Naive B cell (primary cell): ENCODE results near the gene KIRREL1. TPM values are rescaled to one million over a fixed set of nuclear protein-coding genes. Genes with fewer than 3 reads are reported as not detected.
A peak's percentile ranks its signal among the peaks of the same experiment; 100 is the strongest.

Experiments
- ATAC-seq, 2 donors: fragments of 150-1000 bp; cut with Tn5 transposase; 2 replicates each; pipeline ENCODE4 v1.10.0; 2021; ENCODE audit warnings: low read depth in 2 of 2, mild to moderate bottlenecking in 2 of 2, moderate library complexity in 2 of 2
- DNase-seq: peaks from one replicate; pipeline ENCODE4 v3.0.0; 2022
- H3K27ac Mint-ChIP-seq, 6 donors: one replicate each; pipeline ENCODE4 v1.8.0; 2020 to 2022; ENCODE audit warnings: mild to moderate bottlenecking in 6 of 6, mixed read lengths in 6 of 6, moderate library complexity in 5 of 6, inconsistent platforms in 2 of 6
- H3K27me3 Mint-ChIP-seq, 3 donors: one replicate each; pipeline ENCODE4 v1.8.0; 2021 to 2022; ENCODE audit warnings: mixed read lengths in 3 of 3, mild to moderate bottlenecking in 1 of 3
- H3K36me3 Mint-ChIP-seq, 2 donors: one replicate each; pipeline ENCODE4 v1.8.0; 2020 to 2022; ENCODE audit warnings: mixed read lengths in 2 of 2, inconsistent platforms in 1 of 2, mild to moderate bottlenecking in 1 of 2
- H3K4me1 Mint-ChIP-seq, 3 donors: one replicate each; pipeline ENCODE4 v1.8.0; 2020 to 2022; ENCODE audit warnings: mixed read lengths in 3 of 3, inconsistent platforms in 1 of 3, mild to moderate bottlenecking in 1 of 3, moderate library complexity in 1 of 3
- H3K4me3 Mint-ChIP-seq, 8 donors: one replicate each; pipeline ENCODE4 v1.8.0; 2020 to 2022; ENCODE audit warnings: mild to moderate bottlenecking in 8 of 8, mixed read lengths in 8 of 8, moderate library complexity in 8 of 8, inconsistent platforms in 2 of 8
- H3K9me3 Mint-ChIP-seq, 7 donors: one replicate each; pipeline ENCODE4 v1.8.0; 2020 to 2022; ENCODE audit warnings: mixed read lengths in 7 of 7, mild to moderate bottlenecking in 5 of 7, inconsistent platforms in 2 of 7, moderate library complexity in 1 of 7
- polyA plus RNA-seq, 6 donors: library from polyadenylated mRNA; unstranded; fragments of 300-500 nt; fragmentation: Illumina TruSeq; gene quantifications; one replicate each; pipeline ENCODE4 v1.2.3, GENCODE V29; 2021; ENCODE audit warnings: low read depth in 6 of 6

Gene KIRREL1
- polyA plus RNA-seq, 6 donors from 2014 or later = not detected

- DNase-seq (no peak), ATAC-seq (no peak)
- peaks cover 0 to 5% (median 0%) of the 10 kb centered on the region in 7 donors for H3K9me3 Mint-ChIP-seq
- peaks cover 20 to 30% (median 21%) of the 10 kb centered on the region in 3 donors for H3K27me3 Mint-ChIP-seq
- H3K4me3 Mint-ChIP-seq = peak overlapping the region in 1 of 8 donors; percentile 45
- peak overlapping the region in 2 of 6 donors; percentile 10 to 63 for H3K27ac Mint-ChIP-seq
- H3K36me3 Mint-ChIP-seq = no peaks in the 10 kb centered on the region
- peaks cover under 1 to 6% (median 4%) of the 10 kb centered on the region in 3 donors for H3K4me1 Mint-ChIP-seq
These were observed 31.4 kb upstream of the KIRREL1 start for GRCh38 chr1:157961805-157962762.

DNA sequence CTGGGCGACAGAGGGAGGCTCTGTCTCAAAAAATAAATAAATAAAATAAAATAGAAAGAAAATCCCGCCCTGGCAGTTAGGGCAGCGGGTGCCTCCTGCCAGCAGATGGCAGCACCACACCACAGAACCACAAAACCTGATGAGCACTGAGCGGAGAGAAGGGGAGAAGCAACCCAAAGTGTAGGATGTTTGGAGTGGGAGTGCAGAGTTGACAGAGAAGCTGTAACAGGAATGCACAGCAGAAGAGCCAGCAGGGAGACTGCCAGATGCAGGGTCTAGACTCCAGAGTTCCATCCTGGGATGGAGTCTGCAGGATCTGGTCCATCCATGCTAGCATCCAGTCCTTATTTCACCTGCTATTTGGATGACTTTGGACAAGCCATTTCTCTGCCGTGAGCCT, 29.7 kb upstream of the KIRREL1 start:
- Mint-ChIP-seq H3K4me1 (no peaks in the 10 kb centered on the region), H3K9me3 (peaks cover 0 to 8% (median 5%) of the 10 kb centered on the region in 7 donors), H3K36me3 (no peaks in the 10 kb centered on the region), H3K27ac (no peak overlapping the region), H3K4me3 (no peak overlapping the region), H3K27me3 (peaks cover 21 to 30% (median 27%) of the 10 kb centered on the region in 3 donors)
- peak; percentile 58 for DNase-seq
- ATAC-seq = peak; percentile 74 to 88

DNA sequence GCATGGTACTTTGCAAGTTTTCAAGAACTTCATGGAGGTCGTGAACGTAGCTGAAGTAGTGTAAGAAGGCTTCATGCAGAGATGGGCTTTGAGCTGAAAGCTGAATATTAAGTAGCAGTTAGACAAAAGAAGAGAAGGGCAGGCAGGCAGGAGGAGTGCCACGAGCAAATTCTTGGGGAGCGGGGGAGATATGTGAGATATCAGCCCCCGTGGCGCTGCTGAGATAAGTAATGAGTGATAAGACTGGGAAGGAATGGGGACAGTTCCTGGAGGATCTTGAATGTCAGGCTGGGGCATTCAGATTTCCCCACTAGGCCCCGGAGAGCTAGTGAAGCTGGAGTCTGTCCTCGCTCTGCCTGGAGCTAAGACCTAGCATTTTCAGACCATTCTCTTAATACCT, 27.9 kb upstream of the KIRREL1 start:
- DNase-seq = no peak
- no peak for ATAC-seq
- Mint-ChIP-seq H3K9me3 (peaks cover 0 to 10% (median 5%) of the 10 kb centered on the region in 7 donors), H3K27me3 (peaks cover 8 to 22% (median 18%) of the 10 kb centered on the region in 3 donors), H3K36me3 (no peaks in the 10 kb centered on the region), H3K27ac (no peak overlapping the region), H3K4me3 (no peak overlapping the region), H3K4me1 (no peaks in the 10 kb centered on the region)

DNA sequence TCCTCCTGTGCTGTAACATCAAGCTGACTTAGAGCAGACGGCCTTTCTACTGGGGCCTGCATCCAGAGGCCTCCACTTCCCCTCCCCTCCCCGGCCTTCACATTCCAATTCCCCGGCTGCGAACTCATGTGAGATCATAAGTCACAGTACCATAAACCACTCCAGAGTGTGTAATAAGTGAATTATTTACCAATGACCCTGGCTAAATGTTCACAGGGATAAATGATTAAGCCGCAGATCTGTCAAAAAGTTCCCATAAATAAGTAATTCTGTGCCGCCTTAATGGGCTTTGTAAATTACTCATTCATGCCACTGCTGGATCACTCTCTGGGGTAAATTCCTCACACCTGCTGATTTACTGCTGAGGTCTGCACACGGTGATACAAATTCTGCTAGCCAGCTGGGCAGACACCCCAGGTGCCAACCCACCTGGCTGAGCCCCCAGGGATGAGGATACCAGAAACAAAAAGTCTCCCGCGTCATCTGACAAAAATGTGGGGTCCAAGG, 27.4 kb upstream of the KIRREL1 start:
- H3K4me3 Mint-ChIP-seq = no peak overlapping the region
- H3K9me3 Mint-ChIP-seq = peaks cover 0 to 10% (median 5%) of the 10 kb centered on the region in 7 donors
- H3K27ac Mint-ChIP-seq = no peak overlapping the region
- H3K36me3 Mint-ChIP-seq = no peaks in the 10 kb centered on the region
- H3K27me3 Mint-ChIP-seq = peaks cover 5 to 17% (median 14%) of the 10 kb centered on the region in 3 donors
- ATAC-seq = no peak
- no peaks in the 10 kb centered on the region for H3K4me1 Mint-ChIP-seq
- no peak for DNase-seq

- peaks cover 3 to 16% (median 6%) of the 10 kb centered on the region in 3 donors for H3K27me3 Mint-ChIP-seq
- H3K9me3 Mint-ChIP-seq = peaks cover 0 to 12% (median 10%) of the 10 kb centered on the region in 7 donors
- no peak for DNase-seq
- peaks cover 0 to 4% (median 4%) of the 10 kb centered on the region in 3 donors for H3K4me1 Mint-ChIP-seq
- H3K4me3 Mint-ChIP-seq = no peak overlapping the region
- ATAC-seq = no peak
- no peak overlapping the region for H3K27ac Mint-ChIP-seq
- H3K36me3 Mint-ChIP-seq = peaks cover 4 to 6% of the 10 kb centered on the region in 2 donors
These were observed 26.2 kb upstream of the KIRREL1 start for GRCh38 chr1:157967205-157967604.

DNA sequence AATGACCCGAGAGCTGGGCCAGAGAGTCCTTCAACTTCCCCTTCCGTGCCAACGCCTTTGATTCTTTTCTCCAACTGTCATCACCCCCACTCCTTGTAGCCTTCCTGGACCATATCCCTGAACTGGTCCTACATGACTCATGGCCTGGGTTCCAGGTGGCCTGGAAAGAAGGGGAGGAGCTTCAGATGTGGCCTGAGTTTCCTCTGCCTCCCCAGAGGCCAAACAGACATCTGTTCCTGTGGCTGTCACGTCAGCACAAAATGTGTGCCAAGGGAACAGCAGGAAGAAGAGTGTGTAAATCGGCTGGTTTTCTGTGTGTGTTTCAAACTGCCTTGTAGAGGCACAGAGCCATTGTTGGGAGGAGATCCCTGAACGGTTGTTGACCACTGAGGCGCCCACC, 24.9 kb upstream of the KIRREL1 start:
- ATAC-seq = no peak
- Mint-ChIP-seq H3K9me3 (peaks cover 0 to 19% (median 13%) of the 10 kb centered on the region in 7 donors), H3K4me1 (peaks cover 0 to 8% (median 5%) of the 10 kb centered on the region in 3 donors), H3K27me3 (peaks cover 0 to 15% (median 0%) of the 10 kb centered on the region in 3 donors), H3K4me3 (peak overlapping the region in 1 of 8 donors; percentile 19), H3K27ac (no peak overlapping the region), H3K36me3 (peaks cover 7 to 13% of the 10 kb centered on the region in 2 donors)
- no peak for DNase-seq

GRCh38 chr1:157968946-157969345, 24.5 kb upstream of the KIRREL1 start:
- peaks cover 0 to 19% (median 13%) of the 10 kb centered on the region in 7 donors for H3K9me3 Mint-ChIP-seq
- H3K36me3 Mint-ChIP-seq = peaks cover 7 to 15% of the 10 kb centered on the region in 2 donors
- no peak overlapping the region for H3K4me3 Mint-ChIP-seq
- no peak for ATAC-seq
- peaks cover 0 to 8% (median 5%) of the 10 kb centered on the region in 3 donors for H3K4me1 Mint-ChIP-seq
- peaks cover 0 to 11% (median 0%) of the 10 kb centered on the region in 3 donors for H3K27me3 Mint-ChIP-seq
- peak overlapping the region in 1 of 6 donors; percentile 82 for H3K27ac Mint-ChIP-seq
- no peak for DNase-seq

DNA sequence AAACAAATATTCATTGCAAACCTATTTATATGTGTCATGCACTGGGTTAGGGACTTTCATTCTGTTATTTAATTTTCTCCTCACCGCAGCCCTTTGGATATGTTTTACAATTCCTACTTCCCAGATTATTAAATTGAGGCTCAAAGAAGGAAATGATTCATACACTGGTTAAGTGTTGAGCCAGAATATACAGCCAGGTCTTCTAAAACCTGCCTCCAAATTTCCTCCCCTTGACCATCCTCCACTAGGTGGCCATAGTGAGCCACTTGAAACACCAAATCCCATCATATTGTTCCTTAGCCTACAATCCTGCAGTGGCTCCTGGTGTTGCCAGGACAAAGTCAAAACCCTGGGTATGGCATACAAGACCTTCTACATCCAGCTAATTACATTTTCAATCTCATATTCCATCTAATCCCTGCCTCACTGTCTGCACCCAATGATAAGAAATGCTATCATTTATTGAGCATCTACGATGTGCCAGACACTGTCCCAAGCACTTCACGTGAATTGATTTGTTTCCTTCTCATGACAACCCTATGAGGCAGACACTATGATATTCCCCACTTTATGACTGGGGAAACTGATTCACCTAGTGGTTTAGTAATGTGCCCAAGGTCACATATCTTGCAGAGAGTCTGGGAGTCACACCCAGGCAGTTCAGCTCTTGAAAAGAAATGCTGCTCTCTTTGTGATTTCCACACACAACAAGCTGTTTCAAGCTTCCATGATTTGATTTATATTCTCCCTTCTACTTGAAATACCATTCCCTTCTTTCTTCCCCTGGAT, 23.6 kb upstream of the KIRREL1 start:
- H3K36me3 Mint-ChIP-seq = peaks cover 7 to 15% of the 10 kb centered on the region in 2 donors
- H3K9me3 Mint-ChIP-seq = peaks cover 0 to 19% (median 13%) of the 10 kb centered on the region in 7 donors
- ATAC-seq (no peak), DNase-seq (no peak)
- H3K4me1 Mint-ChIP-seq = peaks cover 0 to 8% (median 5%) of the 10 kb centered on the region in 3 donors
- H3K27me3 Mint-ChIP-seq = peaks cover 0 to 11% (median 0%) of the 10 kb centered on the region in 3 donors
- H3K27ac Mint-ChIP-seq = no peak overlapping the region
- H3K4me3 Mint-ChIP-seq = no peak overlapping the region

- Mint-ChIP-seq H3K36me3 (peaks cover 7 to 15% of the 10 kb centered on the region in 2 donors), H3K4me3 (no peak overlapping the region), H3K27me3 (peaks cover 6 to 11% (median 8%) of the 10 kb centered on the region in 3 donors), H3K4me1 (peaks cover 0 to 8% (median 5%) of the 10 kb centered on the region in 3 donors), H3K9me3 (peaks cover 0 to 25% (median 12%) of the 10 kb centered on the region in 7 donors), H3K27ac (peak overlapping the region in 1 of 6 donors; percentile 20)
- DNase-seq (no peak), ATAC-seq (no peak)
These were observed 21.7 kb upstream of the KIRREL1 start for GRCh38 chr1:157971769-157972168.

- DNase-seq = no peak
- no peak overlapping the region for H3K27ac Mint-ChIP-seq
- no peak overlapping the region for H3K4me3 Mint-ChIP-seq
- peaks cover 0 to 15% (median 8%) of the 10 kb centered on the region in 7 donors for H3K9me3 Mint-ChIP-seq
- no peak for ATAC-seq
- peaks cover 7 to 15% of the 10 kb centered on the region in 2 donors for H3K36me3 Mint-ChIP-seq
- H3K4me1 Mint-ChIP-seq = peaks cover 5 to 15% (median 7%) of the 10 kb centered on the region in 3 donors
- peaks cover 11 to 31% (median 28%) of the 10 kb centered on the region in 3 donors for H3K27me3 Mint-ChIP-seq
These were observed 18.1 kb upstream of the KIRREL1 start for GRCh38 chr1:157975228-157975950.

DNA sequence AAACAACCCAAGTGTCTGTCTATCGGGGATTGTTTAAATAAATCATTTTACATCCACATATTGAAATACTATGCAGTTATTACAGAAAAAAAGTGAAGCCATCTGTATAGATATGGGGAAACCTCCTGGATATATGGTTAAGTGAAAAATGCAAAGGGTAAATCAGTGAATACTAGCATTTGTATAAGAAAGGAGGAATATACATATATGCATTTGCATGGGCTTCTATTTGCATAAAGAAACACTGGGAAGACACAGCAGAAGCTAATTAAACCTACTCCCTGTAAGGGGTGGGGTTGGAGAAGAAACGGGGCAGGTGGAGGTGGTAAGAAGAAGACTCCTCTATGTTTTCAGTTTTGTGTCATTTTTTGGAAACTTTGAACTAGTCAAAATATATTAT, 16.6 kb upstream of the KIRREL1 start:
- H3K27ac Mint-ChIP-seq = no peak overlapping the region
- peaks cover 7 to 13% of the 10 kb centered on the region in 2 donors for H3K36me3 Mint-ChIP-seq
- H3K27me3 Mint-ChIP-seq = peaks cover 11 to 31% (median 28%) of the 10 kb centered on the region in 3 donors
- ATAC-seq (no peak), DNase-seq (no peak)
- peaks cover 0 to 15% (median 7%) of the 10 kb centered on the region in 7 donors for H3K9me3 Mint-ChIP-seq
- peaks cover 6 to 14% (median 7%) of the 10 kb centered on the region in 3 donors for H3K4me1 Mint-ChIP-seq
- no peak overlapping the region for H3K4me3 Mint-ChIP-seq
